ENCODE data around the gene TROAP. TPM values are rescaled to one million over a fixed set of nuclear protein-coding genes. Genes with fewer than 3 reads are reported as not detected.

Gene TROAP
- total and polyA plus RNA-seq, 9 of the 15 experiments (the other 6 are each of a cell fraction or from before 2014, with no cell fraction given): 46.4 to 171 (median 59.8) TPM

DNA sequence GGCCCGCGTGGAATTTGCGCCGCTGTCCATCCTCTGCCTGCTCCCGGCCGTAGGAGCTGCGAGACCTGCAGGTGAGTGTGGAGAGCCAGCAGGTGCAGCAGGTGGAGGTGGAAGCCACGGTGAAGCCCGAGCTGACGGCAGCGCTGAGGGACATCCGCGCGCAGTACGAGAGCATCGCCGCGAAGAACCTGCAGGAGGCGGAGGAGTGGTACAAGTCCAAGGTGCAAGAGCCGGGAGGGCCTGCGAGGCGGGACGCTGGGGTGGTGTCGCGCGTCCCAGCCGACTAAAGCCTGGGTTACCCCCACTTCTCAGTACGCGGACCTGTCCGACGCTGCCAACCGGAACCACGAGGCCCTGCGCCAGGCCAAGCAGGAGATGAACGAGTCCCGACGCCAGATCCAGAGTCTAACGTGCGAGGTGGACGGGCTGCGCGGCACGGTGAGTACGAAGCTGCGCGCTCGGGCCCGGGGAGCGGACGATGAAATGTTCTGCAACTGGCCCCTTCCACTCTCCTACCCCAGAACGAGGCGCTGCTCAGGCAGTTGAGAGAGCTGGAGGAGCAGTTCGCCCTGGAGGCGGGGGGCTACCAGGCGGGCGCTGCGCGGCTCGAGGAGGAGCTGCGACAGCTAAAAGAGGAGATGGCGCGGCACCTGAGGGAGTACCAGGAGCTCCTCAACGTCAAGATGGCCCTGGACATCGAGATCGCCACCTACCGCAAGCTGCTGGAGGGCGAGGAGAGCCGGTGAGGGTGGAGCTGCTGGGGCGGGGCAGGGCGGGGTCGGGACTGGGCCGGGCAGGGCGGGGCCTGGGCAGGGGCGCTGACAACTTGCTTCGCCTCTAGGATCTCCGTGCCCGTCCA lies 26.0 kb upstream of the TROAP start (continued):
- TF ChIP-seq, protein P1, sequence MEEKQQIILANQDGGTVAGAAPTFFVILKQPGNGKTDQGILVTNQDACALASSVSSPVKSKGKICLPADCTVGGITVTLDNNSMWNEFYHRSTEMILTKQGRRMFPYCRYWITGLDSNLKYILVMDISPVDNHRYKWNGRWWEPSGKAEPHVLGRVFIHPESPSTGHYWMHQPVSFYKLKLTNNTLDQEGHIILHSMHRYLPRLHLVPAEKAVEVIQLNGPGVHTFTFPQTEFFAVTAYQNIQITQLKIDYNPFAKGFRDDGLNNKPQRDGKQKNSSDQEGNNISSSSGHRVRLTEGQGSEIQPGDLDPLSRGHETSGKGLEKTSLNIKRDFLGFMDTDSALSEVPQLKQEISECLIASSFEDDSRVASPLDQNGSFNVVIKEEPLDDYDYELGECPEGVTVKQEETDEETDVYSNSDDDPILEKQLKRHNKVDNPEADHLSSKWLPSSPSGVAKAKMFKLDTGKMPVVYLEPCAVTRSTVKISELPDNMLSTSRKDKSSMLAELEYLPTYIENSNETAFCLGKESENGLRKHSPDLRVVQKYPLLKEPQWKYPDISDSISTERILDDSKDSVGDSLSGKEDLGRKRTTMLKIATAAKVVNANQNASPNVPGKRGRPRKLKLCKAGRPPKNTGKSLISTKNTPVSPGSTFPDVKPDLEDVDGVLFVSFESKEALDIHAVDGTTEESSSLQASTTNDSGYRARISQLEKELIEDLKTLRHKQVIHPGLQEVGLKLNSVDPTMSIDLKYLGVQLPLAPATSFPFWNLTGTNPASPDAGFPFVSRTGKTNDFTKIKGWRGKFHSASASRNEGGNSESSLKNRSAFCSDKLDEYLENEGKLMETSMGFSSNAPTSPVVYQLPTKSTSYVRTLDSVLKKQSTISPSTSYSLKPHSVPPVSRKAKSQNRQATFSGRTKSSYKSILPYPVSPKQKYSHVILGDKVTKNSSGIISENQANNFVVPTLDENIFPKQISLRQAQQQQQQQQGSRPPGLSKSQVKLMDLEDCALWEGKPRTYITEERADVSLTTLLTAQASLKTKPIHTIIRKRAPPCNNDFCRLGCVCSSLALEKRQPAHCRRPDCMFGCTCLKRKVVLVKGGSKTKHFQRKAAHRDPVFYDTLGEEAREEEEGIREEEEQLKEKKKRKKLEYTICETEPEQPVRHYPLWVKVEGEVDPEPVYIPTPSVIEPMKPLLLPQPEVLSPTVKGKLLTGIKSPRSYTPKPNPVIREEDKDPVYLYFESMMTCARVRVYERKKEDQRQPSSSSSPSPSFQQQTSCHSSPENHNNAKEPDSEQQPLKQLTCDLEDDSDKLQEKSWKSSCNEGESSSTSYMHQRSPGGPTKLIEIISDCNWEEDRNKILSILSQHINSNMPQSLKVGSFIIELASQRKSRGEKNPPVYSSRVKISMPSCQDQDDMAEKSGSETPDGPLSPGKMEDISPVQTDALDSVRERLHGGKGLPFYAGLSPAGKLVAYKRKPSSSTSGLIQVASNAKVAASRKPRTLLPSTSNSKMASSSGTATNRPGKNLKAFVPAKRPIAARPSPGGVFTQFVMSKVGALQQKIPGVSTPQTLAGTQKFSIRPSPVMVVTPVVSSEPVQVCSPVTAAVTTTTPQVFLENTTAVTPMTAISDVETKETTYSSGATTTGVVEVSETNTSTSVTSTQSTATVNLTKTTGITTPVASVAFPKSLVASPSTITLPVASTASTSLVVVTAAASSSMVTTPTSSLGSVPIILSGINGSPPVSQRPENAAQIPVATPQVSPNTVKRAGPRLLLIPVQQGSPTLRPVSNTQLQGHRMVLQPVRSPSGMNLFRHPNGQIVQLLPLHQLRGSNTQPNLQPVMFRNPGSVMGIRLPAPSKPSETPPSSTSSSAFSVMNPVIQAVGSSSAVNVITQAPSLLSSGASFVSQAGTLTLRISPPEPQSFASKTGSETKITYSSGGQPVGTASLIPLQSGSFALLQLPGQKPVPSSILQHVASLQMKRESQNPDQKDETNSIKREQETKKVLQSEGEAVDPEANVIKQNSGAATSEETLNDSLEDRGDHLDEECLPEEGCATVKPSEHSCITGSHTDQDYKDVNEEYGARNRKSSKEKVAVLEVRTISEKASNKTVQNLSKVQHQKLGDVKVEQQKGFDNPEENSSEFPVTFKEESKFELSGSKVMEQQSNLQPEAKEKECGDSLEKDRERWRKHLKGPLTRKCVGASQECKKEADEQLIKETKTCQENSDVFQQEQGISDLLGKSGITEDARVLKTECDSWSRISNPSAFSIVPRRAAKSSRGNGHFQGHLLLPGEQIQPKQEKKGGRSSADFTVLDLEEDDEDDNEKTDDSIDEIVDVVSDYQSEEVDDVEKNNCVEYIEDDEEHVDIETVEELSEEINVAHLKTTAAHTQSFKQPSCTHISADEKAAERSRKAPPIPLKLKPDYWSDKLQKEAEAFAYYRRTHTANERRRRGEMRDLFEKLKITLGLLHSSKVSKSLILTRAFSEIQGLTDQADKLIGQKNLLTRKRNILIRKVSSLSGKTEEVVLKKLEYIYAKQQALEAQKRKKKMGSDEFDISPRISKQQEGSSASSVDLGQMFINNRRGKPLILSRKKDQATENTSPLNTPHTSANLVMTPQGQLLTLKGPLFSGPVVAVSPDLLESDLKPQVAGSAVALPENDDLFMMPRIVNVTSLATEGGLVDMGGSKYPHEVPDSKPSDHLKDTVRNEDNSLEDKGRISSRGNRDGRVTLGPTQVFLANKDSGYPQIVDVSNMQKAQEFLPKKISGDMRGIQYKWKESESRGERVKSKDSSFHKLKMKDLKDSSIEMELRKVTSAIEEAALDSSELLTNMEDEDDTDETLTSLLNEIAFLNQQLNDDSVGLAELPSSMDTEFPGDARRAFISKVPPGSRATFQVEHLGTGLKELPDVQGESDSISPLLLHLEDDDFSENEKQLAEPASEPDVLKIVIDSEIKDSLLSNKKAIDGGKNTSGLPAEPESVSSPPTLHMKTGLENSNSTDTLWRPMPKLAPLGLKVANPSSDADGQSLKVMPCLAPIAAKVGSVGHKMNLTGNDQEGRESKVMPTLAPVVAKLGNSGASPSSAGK (IDR thresholded peaks at IDR 0.05): peak; percentile 84
- TF ChIP-seq, protein P2, sequence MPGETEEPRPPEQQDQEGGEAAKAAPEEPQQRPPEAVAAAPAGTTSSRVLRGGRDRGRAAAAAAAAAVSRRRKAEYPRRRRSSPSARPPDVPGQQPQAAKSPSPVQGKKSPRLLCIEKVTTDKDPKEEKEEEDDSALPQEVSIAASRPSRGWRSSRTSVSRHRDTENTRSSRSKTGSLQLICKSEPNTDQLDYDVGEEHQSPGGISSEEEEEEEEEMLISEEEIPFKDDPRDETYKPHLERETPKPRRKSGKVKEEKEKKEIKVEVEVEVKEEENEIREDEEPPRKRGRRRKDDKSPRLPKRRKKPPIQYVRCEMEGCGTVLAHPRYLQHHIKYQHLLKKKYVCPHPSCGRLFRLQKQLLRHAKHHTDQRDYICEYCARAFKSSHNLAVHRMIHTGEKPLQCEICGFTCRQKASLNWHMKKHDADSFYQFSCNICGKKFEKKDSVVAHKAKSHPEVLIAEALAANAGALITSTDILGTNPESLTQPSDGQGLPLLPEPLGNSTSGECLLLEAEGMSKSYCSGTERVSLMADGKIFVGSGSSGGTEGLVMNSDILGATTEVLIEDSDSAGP (CRISPR knock-in tag; IDR thresholded peaks at IDR 0.05): 0 out of 2 replicates have a peak, but pooled peaks have one; percentile 41
- TF ChIP-seq ATF7 (IDR thresholded peaks at IDR 0.05): 0 out of 2 replicates have a peak, but pooled peaks have one; percentile 1
- TF ChIP-seq HDAC1 (IDR thresholded peaks at IDR 0.05): no peak; a peak in 1 of 4 replicates
- TF ChIP-seq, protein P3, sequence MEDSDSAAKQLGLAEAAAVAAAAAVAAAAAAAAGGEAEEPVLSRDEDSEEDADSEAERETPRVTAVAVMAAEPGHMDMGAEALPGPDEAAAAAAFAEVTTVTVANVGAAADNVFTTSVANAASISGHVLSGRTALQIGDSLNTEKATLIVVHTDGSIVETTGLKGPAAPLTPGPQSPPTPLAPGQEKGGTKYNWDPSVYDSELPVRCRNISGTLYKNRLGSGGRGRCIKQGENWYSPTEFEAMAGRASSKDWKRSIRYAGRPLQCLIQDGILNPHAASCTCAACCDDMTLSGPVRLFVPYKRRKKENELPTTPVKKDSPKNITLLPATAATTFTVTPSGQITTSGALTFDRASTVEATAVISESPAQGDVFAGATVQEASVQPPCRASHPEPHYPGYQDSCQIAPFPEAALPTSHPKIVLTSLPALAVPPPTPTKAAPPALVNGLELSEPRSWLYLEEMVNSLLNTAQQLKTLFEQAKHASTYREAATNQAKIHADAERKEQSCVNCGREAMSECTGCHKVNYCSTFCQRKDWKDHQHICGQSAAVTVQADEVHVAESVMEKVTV (CRISPR knock-in tag; IDR thresholded peaks at IDR 0.05): no peak
- TF ChIP-seq YY1 (IDR thresholded peaks at IDR 0.05; ENCODE audit: borderline replicate concordance in 1 of 3, control insufficient read depth in 1 of 3, extremely low read depth in 1 of 3, insufficient read depth in 3 of 3, insufficient read length in 1 of 3, insufficient replicate concordance in 2 of 3, low read depth in 1 of 3, low read length in 2 of 3): peak in 2 of 3 experiments; percentile 66 to 80
- no peak for TF ChIP-seq ZNF217 (CRISPR knock-in tag; IDR thresholded peaks at IDR 0.05)
- TF ChIP-seq NR1H2 (CRISPR knock-in tag; IDR thresholded peaks at IDR 0.05): 0 out of 2 replicates have a peak, but pooled peaks have one; percentile 79
- TF ChIP-seq ZNF175 (CRISPR knock-in tag; IDR thresholded peaks at IDR 0.05; ENCODE audit: low read depth): 0 out of 2 replicates have a peak, but pooled peaks have one; percentile 39

All from K562 (cell line).